Ascending aorta (tissue), 2 donors: Measurements from ENCODE around the gene RFPL2. TPM values are rescaled to one million over a fixed set of nuclear protein-coding genes. Genes with fewer than 3 reads are reported as not detected.

ENCODE experiments used
- DNase-seq, 2 donors: peaks; one replicate each; pipeline ENCODE4 v3.0.0-alpha.2; 2019; ENCODE audit warnings: low spot score in 2 of 2
- H3K27ac ChIP-seq, 2 donors: fragments of 200-600 bp; sonication (generic); one replicate each; pipeline ENCODE4 v1.5.1; 2016 to 2017; ENCODE audit warnings: mild to moderate bottlenecking in 1 of 2
- H3K27me3 ChIP-seq: fragments of 200-600 bp; sonication (generic); one replicate; pipeline ENCODE4 v1.5.1; 2017
- H3K36me3 ChIP-seq, 2 donors: fragments of 200-600 bp; sonication (generic); one replicate each; pipeline ENCODE4 v1.5.1; 2016
- H3K4me1 ChIP-seq, 2 donors: fragments of 200-600 bp; sonication (generic); one replicate each; pipeline ENCODE4 v1.5.1; 2016 to 2017; ENCODE audit warnings: mild to moderate bottlenecking in 1 of 2
- H3K4me3 ChIP-seq, 2 donors: fragments of 200-600 bp; sonication (generic); one replicate each; pipeline ENCODE4 v1.5.1; 2016 to 2017; ENCODE audit warnings: mild to moderate bottlenecking in 1 of 2
- H3K9me3 ChIP-seq, 2 donors: fragments of 200-600 bp; sonication (generic); one replicate each; pipeline ENCODE4 v1.5.1; 2016
- CTCF ChIP-seq, 3 experiments: fragments of 200-600 bp in 2 of 3; fragments of 450-650 bp in 1 of 3; sonication (generic) in 2 of 3; IDR thresholded peaks; one replicate each; pipeline ENCODE4 v1.5.1; 2016 to 2019; ENCODE audit warnings: antibody characterized with exemption in 3 of 3, mild to moderate bottlenecking in 1 of 3, moderate library complexity in 1 of 3
- intact Hi-C: fragments of 100-400 bp; cut with DNase I; formaldehyde crosslinking; loops from one replicate; pipeline ENCODE4 v1.15.1; 2023
- total RNA-seq: library from RNA; depleted of rRNA; stranded (reverse); fragments of >200 nt; gene quantifications from one replicate; pipeline ENCODE4 v1.1.0, GENCODE V29; 2016

Gene RFPL2
- total RNA-seq, 1 donor from 2014 or later, result not detected

GRCh38 chr22:32226326-32227104 is 21.6 kb upstream of the RFPL2 start:
- Histone ChIP-seq H3K4me1 (no peaks in the 10 kb centered on the region), H3K27me3 (no peaks in the 10 kb centered on the region), H3K4me3 (no peak overlapping the region), H3K36me3 (no peaks in the 10 kb centered on the region), H3K9me3 (no peaks in the 10 kb centered on the region), H3K27ac (no peak overlapping the region)
- DNase-seq, result no peak
- no peak for TF ChIP-seq CTCF (IDR thresholded peaks at IDR 0.05)
- intact Hi-C loops, result no loop called here

GRCh38 chr22:32222991-32223390 is 18.1 kb upstream of the RFPL2 start:
- Histone ChIP-seq H3K4me1 (no peaks in the 10 kb centered on the region), H3K4me3 (no peak overlapping the region), H3K27ac (no peak overlapping the region), H3K27me3 (no peaks in the 10 kb centered on the region), H3K36me3 (no peaks in the 10 kb centered on the region), H3K9me3 (no peaks in the 10 kb centered on the region)
- DNase-seq, result no peak
- intact Hi-C loops, result no loop called here
- TF ChIP-seq CTCF (IDR thresholded peaks at IDR 0.05), result no peak

- Histone ChIP-seq H3K9me3 (no peaks in the 10 kb centered on the region), H3K4me3 (no peak overlapping the region), H3K36me3 (no peaks in the 10 kb centered on the region), H3K27me3 (no peaks in the 10 kb centered on the region), H3K4me1 (no peaks in the 10 kb centered on the region), H3K27ac (no peak overlapping the region)
- TF ChIP-seq CTCF (IDR thresholded peaks at IDR 0.05), result no peak
- DNase-seq, result no peak
- intact Hi-C loops, result no loop called here
These were observed 14.2 kb upstream of the RFPL2 start for GRCh38 chr22:32219026-32219425.

- intact Hi-C loops, result no loop called here
- no peak for TF ChIP-seq CTCF (IDR thresholded peaks at IDR 0.05)
- no peaks in the 10 kb centered on the region for H3K4me1 ChIP-seq
- H3K4me3 ChIP-seq, result no peak overlapping the region
- no peaks in the 10 kb centered on the region for H3K9me3 ChIP-seq
- no peaks in the 10 kb centered on the region for H3K36me3 ChIP-seq
- H3K27me3 ChIP-seq, result no peaks in the 10 kb centered on the region
- DNase-seq, result no peak
- H3K27ac ChIP-seq, result no peak overlapping the region
These were observed 13.6 kb upstream of the RFPL2 start for GRCh38 chr22:32218470-32218869.

GRCh38 chr22:32217465-32217864 is 12.6 kb upstream of the RFPL2 start:
- no peaks in the 10 kb centered on the region for H3K9me3 ChIP-seq
- H3K27me3 ChIP-seq, result no peaks in the 10 kb centered on the region
- no peak for DNase-seq
- no peak overlapping the region for H3K27ac ChIP-seq
- intact Hi-C loops, result no loop called here
- TF ChIP-seq CTCF (IDR thresholded peaks at IDR 0.05), result no peak
- H3K36me3 ChIP-seq, result no peaks in the 10 kb centered on the region
- H3K4me3 ChIP-seq, result no peak overlapping the region
- H3K4me1 ChIP-seq, result no peaks in the 10 kb centered on the region
